ENCODE measurements around the gene RAB3GAP2.
"Not testable (repeated sequence)": the region's sequence is repeated elsewhere in the genome, so short reads cannot be mapped to it uniquely, and the experiment has no call there.

Gene RAB3GAP2

GRCh38 chr1:220184506-220184905 lies 87.7 kb downstream of the RAB3GAP2 start:
- TF ChIP-seq POLR2AphosphoS5 (IDR thresholded peaks at IDR 0.05; ENCODE audit: low read depth, low read length) (no peak), POLR2A (IDR thresholded peaks at IDR 0.05; ENCODE audit: low read depth, low read length) (no peak), POU2F2 (IDR thresholded peaks at IDR 0.05; ENCODE audit: low read depth, low read length) (no peak), TAF1 (IDR thresholded peaks at IDR 0.05; ENCODE audit: low read depth, low read length) (no peak), SPI1 (IDR thresholded peaks at IDR 0.05; ENCODE audit: low read depth, low read length) (no peak), PAX5 (IDR thresholded peaks at IDR 0.05; ENCODE audit: insufficient read depth, low read length, severe bottlenecking) (no peak)
- DNase-seq (ENCODE audit: insufficient read length, low spot score) = no peak
- no peak for FAIRE-seq

- FAIRE-seq (no peak), DNase-seq (ENCODE audit: insufficient read length, low spot score) (no peak)
- no peak for TF ChIP-seq PAX5 (IDR thresholded peaks at IDR 0.05; ENCODE audit: insufficient read depth, low read length, severe bottlenecking)
- no peak for TF ChIP-seq POU2F2 (IDR thresholded peaks at IDR 0.05; ENCODE audit: low read depth, low read length)
- no peak for TF ChIP-seq POLR2AphosphoS5 (IDR thresholded peaks at IDR 0.05; ENCODE audit: low read depth, low read length)
- TF ChIP-seq TAF1 (IDR thresholded peaks at IDR 0.05; ENCODE audit: low read depth, low read length) = no peak
- TF ChIP-seq POLR2A (IDR thresholded peaks at IDR 0.05; ENCODE audit: low read depth, low read length) = no peak
- TF ChIP-seq SPI1 (IDR thresholded peaks at IDR 0.05; ENCODE audit: low read depth, low read length) = no peak
Observed at GRCh38 chr1:220182656-220183055, 89.6 kb downstream of the RAB3GAP2 start.

- TF ChIP-seq PAX5 (IDR thresholded peaks at IDR 0.05; ENCODE audit: insufficient read depth, low read length, severe bottlenecking) (no peak), SPI1 (IDR thresholded peaks at IDR 0.05; ENCODE audit: low read depth, low read length) (no peak), POLR2A (IDR thresholded peaks at IDR 0.05; ENCODE audit: low read depth, low read length) (no peak), POLR2AphosphoS5 (IDR thresholded peaks at IDR 0.05; ENCODE audit: low read depth, low read length) (no peak), POU2F2 (IDR thresholded peaks at IDR 0.05; ENCODE audit: low read depth, low read length) (no peak), TAF1 (IDR thresholded peaks at IDR 0.05; ENCODE audit: low read depth, low read length) (no peak)
- DNase-seq (ENCODE audit: insufficient read length, low spot score) (no peak), FAIRE-seq (no peak)
Observed at GRCh38 chr1:220182111-220182510, 90.1 kb downstream of the RAB3GAP2 start.

- TF ChIP-seq POLR2AphosphoS5 (IDR thresholded peaks at IDR 0.05; ENCODE audit: low read depth, low read length) = no peak
- TF ChIP-seq PAX5 (IDR thresholded peaks at IDR 0.05; ENCODE audit: insufficient read depth, low read length, severe bottlenecking) = no peak
- no peak for TF ChIP-seq POLR2A (IDR thresholded peaks at IDR 0.05; ENCODE audit: low read depth, low read length)
- TF ChIP-seq TAF1 (IDR thresholded peaks at IDR 0.05; ENCODE audit: low read depth, low read length) = no peak
- no peak for TF ChIP-seq POU2F2 (IDR thresholded peaks at IDR 0.05; ENCODE audit: low read depth, low read length)
- TF ChIP-seq SPI1 (IDR thresholded peaks at IDR 0.05; ENCODE audit: low read depth, low read length) = no peak
- no peak for FAIRE-seq
Observed at GRCh38 chr1:220176540-220176939, 95.7 kb downstream of the RAB3GAP2 start.

GRCh38 chr1:220170836-220171526 lies 101.3 kb downstream of the RAB3GAP2 start:
- FAIRE-seq = no peak
- no peak for TF ChIP-seq POLR2A (IDR thresholded peaks at IDR 0.05; ENCODE audit: low read depth, low read length)
- TF ChIP-seq POLR2AphosphoS5 (IDR thresholded peaks at IDR 0.05; ENCODE audit: low read depth, low read length) = no peak
- no peak for TF ChIP-seq PAX5 (IDR thresholded peaks at IDR 0.05; ENCODE audit: insufficient read depth, low read length, severe bottlenecking)
- TF ChIP-seq POU2F2 (IDR thresholded peaks at IDR 0.05; ENCODE audit: low read depth, low read length) = no peak
- no peak for TF ChIP-seq TAF1 (IDR thresholded peaks at IDR 0.05; ENCODE audit: low read depth, low read length)
- TF ChIP-seq SPI1 (IDR thresholded peaks at IDR 0.05; ENCODE audit: low read depth, low read length) = no peak

More at GRCh38 chr1:220176540-220176939, 95.7 kb downstream of the RAB3GAP2 start:
- DNase-seq (ENCODE audit: insufficient read length, low spot score) = no peak

GRCh38 chr1:220169887-220170286 lies 102.4 kb downstream of the RAB3GAP2 start:
- not testable (repeated sequence) for FAIRE-seq; DNase-seq (ENCODE audit: insufficient read length, low spot score)

More at GRCh38 chr1:220170836-220171526, 101.3 kb downstream of the RAB3GAP2 start:
- DNase-seq (ENCODE audit: insufficient read length, low spot score) = no peak

GRCh38 chr1:220166853-220167252 lies 105.4 kb downstream of the RAB3GAP2 start:
- no peak for TF ChIP-seq POU2F2 (IDR thresholded peaks at IDR 0.05; ENCODE audit: low read depth, low read length)
- no peak for TF ChIP-seq PAX5 (IDR thresholded peaks at IDR 0.05; ENCODE audit: insufficient read depth, low read length, severe bottlenecking)
- DNase-seq (ENCODE audit: insufficient read length, low spot score) (no peak), FAIRE-seq (no peak)

- FAIRE-seq (no peak), DNase-seq (ENCODE audit: insufficient read length, low spot score) (no peak)
- TF ChIP-seq POLR2A (IDR thresholded peaks at IDR 0.05; ENCODE audit: low read depth, low read length) (no peak), POU2F2 (IDR thresholded peaks at IDR 0.05; ENCODE audit: low read depth, low read length) (no peak), SPI1 (IDR thresholded peaks at IDR 0.05; ENCODE audit: low read depth, low read length) (no peak), PAX5 (IDR thresholded peaks at IDR 0.05; ENCODE audit: insufficient read depth, low read length, severe bottlenecking) (no peak), TAF1 (IDR thresholded peaks at IDR 0.05; ENCODE audit: low read depth, low read length) (no peak), POLR2AphosphoS5 (IDR thresholded peaks at IDR 0.05; ENCODE audit: low read depth, low read length) (no peak)
Observed at GRCh38 chr1:220164517-220164916, 107.7 kb downstream of the RAB3GAP2 start.

GRCh38 chr1:220164116-220164515 lies 108.1 kb downstream of the RAB3GAP2 start:
- TF ChIP-seq POU2F2 (IDR thresholded peaks at IDR 0.05; ENCODE audit: low read depth, low read length) (no peak), TAF1 (IDR thresholded peaks at IDR 0.05; ENCODE audit: low read depth, low read length) (no peak), POLR2A (IDR thresholded peaks at IDR 0.05; ENCODE audit: low read depth, low read length) (no peak), SPI1 (IDR thresholded peaks at IDR 0.05; ENCODE audit: low read depth, low read length) (no peak), PAX5 (IDR thresholded peaks at IDR 0.05; ENCODE audit: insufficient read depth, low read length, severe bottlenecking) (no peak), POLR2AphosphoS5 (IDR thresholded peaks at IDR 0.05; ENCODE audit: low read depth, low read length) (no peak)
- FAIRE-seq = no peak
- no peak for DNase-seq (ENCODE audit: insufficient read length, low spot score)

- DNase-seq (ENCODE audit: insufficient read length, low spot score) = no peak
- TF ChIP-seq TAF1 (IDR thresholded peaks at IDR 0.05; ENCODE audit: low read depth, low read length) (no peak), POLR2AphosphoS5 (IDR thresholded peaks at IDR 0.05; ENCODE audit: low read depth, low read length) (no peak), POLR2A (IDR thresholded peaks at IDR 0.05; ENCODE audit: low read depth, low read length) (no peak), SPI1 (IDR thresholded peaks at IDR 0.05; ENCODE audit: low read depth, low read length) (no peak), POU2F2 (IDR thresholded peaks at IDR 0.05; ENCODE audit: low read depth, low read length) (no peak), PAX5 (IDR thresholded peaks at IDR 0.05; ENCODE audit: insufficient read depth, low read length, severe bottlenecking) (no peak)
- no peak for FAIRE-seq
Observed at GRCh38 chr1:220160027-220160426, 112.2 kb downstream of the RAB3GAP2 start.
